HepG2 (cell line): ENCODE measurements around the gene ZSCAN23. TPM values are rescaled to one million over a fixed set of nuclear protein-coding genes. Genes with fewer than 3 reads are reported as not detected.

ENCODE experiments used
- ATAC-seq: fragments of 200-7000 bp; cut with Tn5 transposase; 3 replicates; pipeline ENCODE4 v1.9.1; 2020; ENCODE audit warnings: mild to moderate bottlenecking, moderate library complexity
- BruUV-seq: library from RNA; stranded (reverse); fragments of 400-500 nt; replicated peaks from 2 replicates; lab custom pipeline; 2021; lab: Mats Ljungman, UMichigan
- CTCF ChIA-PET: fragments of 300-600 bp; formaldehyde crosslinking; extraction: SDS; loops from one replicate; lab custom pipeline; 2021; ENCODE audit warnings: low total read pairs, inconsistent platforms, low intra/inter-chr PET ratio; lab: Yijun Ruan, JAX
- POLR2A ChIA-PET: fragments of 350-600 bp; sonication (Branson Sonifier 250); formaldehyde crosslinking; loops from one replicate; lab custom pipeline; 2020; ENCODE audit warnings: antibody characterized with exemption, inconsistent platforms; lab: Yijun Ruan, JAX
- DNase-seq: peaks from one replicate; pipeline ENCODE4 v3.0.0-alpha.2; 2015; ENCODE audit warnings: low spot score
- FAIRE-seq: peaks from 3 replicates; lab custom pipeline; 2011; peaks lifted over from hg19 to GRCh38; lab: Jason Lieb, UNC
- H2AFZ ChIP-seq: one replicate; pipeline ENCODE4 v1.6.1; 2011; ENCODE audit warnings: low read length, inconsistent platforms
- H3K27ac ChIP-seq: fragments of 300-600 bp; 3 replicates; pipeline ENCODE4 v1.8.0; 2011; ENCODE audit warnings: mixed run types, mild to moderate bottlenecking, mixed read lengths, low read length, inconsistent platforms; ENCODE audit not compliant: insufficient read depth; ENCODE audit errors: extremely low read length
- H3K27me3 ChIP-seq, 2 experiments: fragments of 200-600 bp in 1 of 2; 2 replicates in 1 of 2; 3 replicates in 1 of 2; pipeline versions ENCODE4 v1.6.0 to v1.8.0; 2011; ENCODE audit warnings: low read length in 2 of 2, mild to moderate bottlenecking in 2 of 2, moderate library complexity in 2 of 2, inconsistent platforms in 1 of 2; ENCODE audit not compliant: insufficient read depth in 2 of 2, control insufficient read depth in 1 of 2
- H3K36me3 ChIP-seq, 2 experiments: fragments of 200-600 bp in 1 of 2; replicated peaks in 1 of 2; 2 replicates in 1 of 2; 3 replicates in 1 of 2; pipeline versions ENCODE4 v1.5.1 to v1.8.0; 2011; ENCODE audit warnings: low read length in 2 of 2, inconsistent platforms in 1 of 2; ENCODE audit not compliant: insufficient read depth in 2 of 2, control insufficient read depth in 1 of 2
- H3K4me1 ChIP-seq: 2 replicates; pipeline ENCODE4 v1.5.1; 2012; ENCODE audit warnings: low read length, inconsistent platforms; ENCODE audit not compliant: insufficient read depth
- H3K4me2 ChIP-seq: 2 replicates; pipeline ENCODE4 v1.6.0; 2011; ENCODE audit warnings: low read depth, low read length, inconsistent platforms
- H3K4me3 ChIP-seq, 3 experiments: fragments of 200-600 bp in 1 of 3; sonication (generic), shearing (Covaris generic) in 1 of 3; replicated peaks in 1 of 3; 2 replicates each; pipeline ENCODE4 v1.5.1; 2011 to 2016; ENCODE audit warnings: low read length in 3 of 3, inconsistent platforms in 2 of 3, low read depth in 2 of 3, mild to moderate bottlenecking in 2 of 3, control low read depth in 1 of 3, mixed read lengths in 1 of 3; ENCODE audit not compliant: insufficient read depth in 1 of 3
- H3K79me2 ChIP-seq: one replicate; pipeline ENCODE4 v1.6.1; 2011; ENCODE audit warnings: low read length, inconsistent platforms; ENCODE audit not compliant: insufficient read depth
- H3K9ac ChIP-seq: 2 replicates; pipeline ENCODE4 v1.6.0; 2011; ENCODE audit warnings: mild to moderate bottlenecking, low read depth, low read length, inconsistent platforms; ENCODE audit not compliant: insufficient read depth
- H3K9me3 ChIP-seq: 2 replicates; pipeline ENCODE4 v1.5.1; 2012; ENCODE audit warnings: mild to moderate bottlenecking, low read length
- H4K20me1 ChIP-seq: 2 replicates; pipeline ENCODE4 v1.6.0; 2011; ENCODE audit warnings: inconsistent platforms, mild to moderate bottlenecking, low read length, moderate library complexity; ENCODE audit not compliant: insufficient read depth
- ARID3A ChIP-seq: IDR thresholded peaks from 2 replicates; pipeline ENCODE4 v1.6.1; 2012; ENCODE audit warnings: low read depth, low read length, improper control_type of control experiment
- CHCHD3 ChIP-seq: sonication (generic); formaldehyde crosslinking; IDR thresholded peaks from 2 replicates; pipeline ENCODE4 v1.8.0; 2022; ENCODE audit warnings: mild to moderate bottlenecking, missing genetic modification reagents, moderate library complexity
- CREB3 ChIP-seq: sonication (generic); formaldehyde crosslinking; IDR thresholded peaks from 2 replicates; pipeline ENCODE4 v1.5.0; 2020; ENCODE audit warnings: missing genetic modification reagents
- FOSL2 ChIP-seq: sonication (generic); formaldehyde crosslinking; IDR thresholded peaks from 2 replicates; pipeline ENCODE4 v1.4.0; 2020; ENCODE audit warnings: missing genetic modification reagents
- GABPB1 ChIP-seq: IDR thresholded peaks from 2 replicates; pipeline ENCODE4 v1.6.1; 2016; ENCODE audit warnings: mild to moderate bottlenecking, missing genetic modification reagents, moderate library complexity, missing compliant biosample characterization
- HOXA7 ChIP-seq: sonication (generic); formaldehyde crosslinking; IDR thresholded peaks from 2 replicates; pipeline ENCODE4 v1.8.1; 2022; ENCODE audit warnings: mild to moderate bottlenecking, missing genetic modification reagents, moderate library complexity
- HOXA9 ChIP-seq: sonication (generic); formaldehyde crosslinking; IDR thresholded peaks from 2 replicates; pipeline ENCODE4 v1.8.1; 2022; ENCODE audit warnings: missing genetic modification reagents, mild to moderate bottlenecking, moderate library complexity, borderline replicate concordance
- NBN ChIP-seq: fragments of 450-650 bp; conservative IDR thresholded peaks from 2 replicates; pipeline ENCODE4 v1.6.1; 2017
- NCOA1 ChIP-seq: sonication (generic); formaldehyde crosslinking; IDR thresholded peaks from 2 replicates; pipeline ENCODE4 v1.9.0; 2021; ENCODE audit warnings: missing genetic modification reagents
- NRL ChIP-seq: sonication (generic); formaldehyde crosslinking; IDR thresholded peaks from 2 replicates; pipeline ENCODE4 v1.5.0; 2020; ENCODE audit warnings: missing genetic modification reagents, mild to moderate bottlenecking, moderate library complexity, borderline replicate concordance
- ONECUT2 ChIP-seq: sonication (generic); formaldehyde crosslinking; IDR thresholded peaks from 2 replicates; pipeline ENCODE4 v1.4.0; 2020; ENCODE audit warnings: missing genetic modification reagents
- PHF21A ChIP-seq: sonication (generic); formaldehyde crosslinking; IDR thresholded peaks from 2 replicates; pipeline ENCODE4 v1.5.0; 2020; ENCODE audit warnings: mild to moderate bottlenecking, missing genetic modification reagents
- STAG1 ChIP-seq: sonication (generic); formaldehyde crosslinking; IDR thresholded peaks from 2 replicates; pipeline ENCODE4 v1.4.0; 2020; ENCODE audit warnings: missing genetic modification reagents
- ZBTB38 ChIP-seq: sonication (generic); formaldehyde crosslinking; IDR thresholded peaks from 2 replicates; pipeline ENCODE4 v1.5.1; 2020; ENCODE audit warnings: mild to moderate bottlenecking, missing genetic modification reagents
- ZBTB39 ChIP-seq: sonication (generic); formaldehyde crosslinking; IDR thresholded peaks from 2 replicates; pipeline ENCODE4 v1.5.0; 2020; ENCODE audit warnings: missing genetic modification reagents
- ZGPAT ChIP-seq: IDR thresholded peaks from 2 replicates; pipeline ENCODE4 v1.6.1; 2016; ENCODE audit warnings: mild to moderate bottlenecking
- ZNF510 ChIP-seq: sonication (generic); formaldehyde crosslinking; IDR thresholded peaks from 2 replicates; pipeline ENCODE4 v1.4.0; 2020; ENCODE audit warnings: low read depth, mild to moderate bottlenecking, missing genetic modification reagents
- ZNF879 ChIP-seq: sonication (generic); formaldehyde crosslinking; IDR thresholded peaks from 2 replicates; pipeline ENCODE4 v1.8.1; 2023; ENCODE audit warnings: missing genetic modification reagents
- WGBS: methylation state at CpG from one replicate; pipeline ENCODE4 v1.1.6; 2017; ENCODE audit warnings: low lambda C conversion rate; 5-methylcytosine and 5-hydroxymethylcytosine counted together
- in situ Hi-C: cut with HindIII; loops from 2 replicates; pipeline ENCODE4 v1.10.0; 2017; ENCODE audit warnings: low pct_unique_long_range_greater_than_20kb; ENCODE audit not compliant: extremely low pct_ligation_motif_present
- intact Hi-C: fragments of 100-400 bp; cut with micrococcal nuclease; formaldehyde crosslinking; loops from one replicate; pipeline ENCODE4 v1.10.0; 2022; ENCODE audit not compliant: unreplicated experiment
- polyA plus RNA-seq, 8 experiments: library from polyadenylated mRNA; depleted of rRNA in 3 of 8; stranded (reverse) in 7 of 8; unstranded in 1 of 8; fragments of >200 nt; fragmentation: Illumina TruSeq in 4 of 8; extraction: Trizol in 4 of 8; gene quantifications; 2 replicates each; pipeline versions ENCODE4 v1.2.1 to v1.2.3, GENCODE V29; 2011 to 2016; ENCODE audit warnings: low read depth in 4 of 8, missing spikeins in 1 of 8, mixed read lengths in 1 of 8; ENCODE audit not compliant: insufficient read depth in 1 of 8
- total RNA-seq, 5 experiments: library from RNA; depleted of rRNA; stranded (reverse); fragments of >200 nt; fragmentation: Illumina TruSeq; extraction: Trizol; gene quantifications; 2 replicates each; pipeline ENCODE4 v1.2.3, GENCODE V29; 2016; ENCODE audit warnings: low read depth in 1 of 5

The ZSCAN23 gene
- total and polyA plus RNA-seq, 2 of the 13 experiments (the other 11 are each of a cell fraction or from before 2014, with no cell fraction given) = 0.29 to 1.2 TPM

- no peak for TF ChIP-seq ARID3A
- no peak for TF ChIP-seq NBN
- TF ChIP-seq CHCHD3 (CRISPR knock-in tag) = no peak
Measured at GRCh38 chr6:28393912-28394662, 49.2 kb downstream of the ZSCAN23 start (continued).

DNA sequence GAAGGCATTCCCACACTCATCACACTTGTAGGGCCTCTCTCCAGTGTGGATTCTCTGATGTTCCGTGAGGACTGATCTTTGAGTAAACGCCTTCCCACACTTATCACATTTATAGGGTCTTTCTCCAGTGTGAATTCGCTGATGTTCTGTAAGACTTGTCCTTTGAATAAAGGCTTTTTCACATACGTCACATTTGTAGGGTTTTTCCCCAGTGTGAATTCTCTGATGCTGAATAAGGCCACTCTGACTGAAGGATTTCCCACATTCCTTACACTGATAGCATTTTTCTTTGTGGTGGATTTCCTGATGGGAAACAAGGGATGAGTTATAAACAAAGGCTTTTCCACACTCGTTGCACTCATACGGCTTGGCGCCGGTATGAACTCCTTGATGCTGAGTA lies 52.6 kb downstream of the ZSCAN23 start:
- Histone ChIP-seq H2AFZ (no peak overlapping the region), H3K4me3 (no peak overlapping the region), H3K79me2 (peaks cover 10% of the 10 kb centered on the region), H3K9ac (no peak overlapping the region), H3K4me1 (peaks cover 23% of the 10 kb centered on the region), H3K4me2 (no peak overlapping the region), H4K20me1 (no peaks in the 10 kb centered on the region), H3K27ac (no peak overlapping the region), H3K9me3 (no peaks in the 10 kb centered on the region), H3K27me3 (no peaks in the 10 kb centered on the region), H3K36me3 (peaks cover 21 to 50% of the 10 kb centered on the region in 2 experiments)
- 97% methylated on average over 8 of the region's 8 CpGs for WGBS
- ChIA-PET POLR2A (no interaction called here), CTCF (no interaction called here)
- DNase-seq (no peak), ATAC-seq (no peak), FAIRE-seq (peak; percentile 18)
- in situ Hi-C loops = loop anchor here (10.0 kb wide), 1 partner anchor 294 kb away; no protein-coding TSS in a partner anchor
- TSS peak; percentile 22 for BruUV-seq
- intact Hi-C loops = no loop called here
- TF ChIP-seq ZBTB39 (CRISPR knock-in tag) (no peak), ZNF879 (CRISPR knock-in tag) (no peak), ZNF510 (no peak), CREB3 (CRISPR knock-in tag) (no peak), NRL (CRISPR knock-in tag) (no peak), STAG1 (CRISPR knock-in tag) (no peak), PHF21A (CRISPR knock-in tag) (no peak), GABPB1 (CRISPR knock-in tag) (no peak), ONECUT2 (no peak), HOXA9 (CRISPR knock-in tag) (no peak), ZBTB38 (CRISPR knock-in tag) (no peak), ZGPAT (CRISPR knock-in tag) (no peak), NCOA1 (no peak), HOXA7 (CRISPR knock-in tag) (no peak), FOSL2 (CRISPR knock-in tag) (no peak)
